K562 (cell line): Measurements from ENCODE around the gene SPIB. TPM values are rescaled to one million over a fixed set of nuclear protein-coding genes. Genes with fewer than 3 reads are reported as not detected.

Experiments used
- ARHGAP35 ChIP-seq: fragments of 450-650 bp; IDR thresholded peaks from 2 replicates; pipeline ENCODE4 v1.6.1; 2018; ENCODE audit not compliant: partially characterized antibody
- BHLHE40 ChIP-seq: IDR thresholded peaks from 2 replicates; pipeline ENCODE4 v1.6.1; 2011; ENCODE audit warnings: low read length, improper control_type of control experiment
- BMI1 ChIP-seq: fragments of 150-350 bp; IDR thresholded peaks from 2 replicates; pipeline ENCODE4 v1.6.1; 2014; ENCODE audit warnings: low read length
- CCNT2 ChIP-seq: IDR thresholded peaks from 2 replicates; pipeline ENCODE4 v1.6.1; 2011; ENCODE audit warnings: borderline replicate concordance, low read depth, mild to moderate bottlenecking, moderate library complexity, mixed read lengths, low read length; ENCODE audit not compliant: insufficient read length; ENCODE audit errors: extremely low read depth
- CREB1 ChIP-seq, 2 experiments: sonication (generic) in 1 of 2; formaldehyde crosslinking in 1 of 2; IDR thresholded peaks; 2 replicates each; pipeline versions ENCODE4 v1.6.1 to v1.8.0; 2012 to 2022; ENCODE audit warnings: inconsistent platforms in 1 of 2, mild to moderate bottlenecking in 1 of 2, missing genetic modification reagents in 1 of 2, moderate library complexity in 1 of 2
- ELF2 ChIP-seq: fragments of 250-450 bp; sonication (Bioruptor Pico); IDR thresholded peaks from 2 replicates; pipeline ENCODE4 v1.5.0; 2021; ENCODE audit warnings: mild to moderate bottlenecking
- ETV5 ChIP-seq: sonication (generic); formaldehyde crosslinking; IDR thresholded peaks from 2 replicates; pipeline ENCODE4 v1.4.0; 2020; ENCODE audit warnings: low read depth, mild to moderate bottlenecking, missing genetic modification reagents
- GABPB1 ChIP-seq: sonication (generic); formaldehyde crosslinking; IDR thresholded peaks from 2 replicates; pipeline ENCODE4 v1.8.0; 2022; ENCODE audit warnings: mild to moderate bottlenecking, missing genetic modification reagents
- GTF2F1 ChIP-seq: IDR thresholded peaks from 2 replicates; pipeline ENCODE4 v1.6.1; 2011; ENCODE audit warnings: low read depth, low read length, improper control_type of control experiment
- HLTF ChIP-seq: fragments of 450-650 bp; IDR thresholded peaks from 2 replicates; pipeline ENCODE4 v1.6.1; 2016
- KDM2B ChIP-seq: fragments of 250-450 bp; sonication (Bioruptor Pico); IDR thresholded peaks from 2 replicates; pipeline ENCODE4 v1.8.0; 2021; ENCODE audit warnings: mild to moderate bottlenecking, moderate library complexity
- L3MBTL2 ChIP-seq: fragments of 450-650 bp; IDR thresholded peaks from 2 replicates; pipeline ENCODE4 v1.6.1; 2016; ENCODE audit warnings: mild to moderate bottlenecking, moderate library complexity
- NFATC3 ChIP-seq: fragments of 450-650 bp; IDR thresholded peaks from 2 replicates; pipeline ENCODE4 v1.6.1; 2017; ENCODE audit warnings: mild to moderate bottlenecking
- NRF1 ChIP-seq, 2 experiments: fragments of 450-650 bp; IDR thresholded peaks in 1 of 2; conservative IDR thresholded peaks in 1 of 2; 2 replicates each; pipeline ENCODE4 v1.6.1; 2014; ENCODE audit warnings: mild to moderate bottlenecking in 2 of 2
- RB1 ChIP-seq: fragments of 450-650 bp; IDR thresholded peaks from 2 replicates; pipeline ENCODE4 v1.6.1; 2017; ENCODE audit warnings: low read depth, mild to moderate bottlenecking
- TAF1 ChIP-seq: IDR thresholded peaks from 2 replicates; pipeline ENCODE4 v1.6.1; 2011; ENCODE audit warnings: mild to moderate bottlenecking, low read length, moderate library complexity; ENCODE audit not compliant: insufficient read depth, control insufficient read depth, severe bottlenecking; ENCODE audit errors: extremely low read depth
- TBP ChIP-seq: optimal IDR thresholded peaks from 2 replicates; pipeline ENCODE3; 2011; ENCODE audit warnings: low read depth, low read length, improper control_type of control experiment
- ZEB2 ChIP-seq: fragments of 450-650 bp; IDR thresholded peaks from 2 replicates; pipeline ENCODE4 v1.6.1; 2016
- ZNF282 ChIP-seq: sonication (generic); formaldehyde crosslinking; IDR thresholded peaks from 2 replicates; pipeline ENCODE4 v1.8.1; 2023; ENCODE audit warnings: missing genetic modification reagents
- ZNF384 ChIP-seq: IDR thresholded peaks from 2 replicates; pipeline ENCODE4 v1.6.1; 2012; ENCODE audit warnings: low read depth, low read length, improper control_type of control experiment
- polyA plus RNA-seq, 8 experiments: library from polyadenylated mRNA; depleted of rRNA in 4 of 8; stranded (reverse) in 5 of 8; unstranded in 3 of 8; fragments of >200 nt; fragmentation: Nextera tagmentation in 2 of 8; fragmentation: Illumina TruSeq in 1 of 8; extraction: Ambion mirVana in 2 of 8; extraction: Trizol in 1 of 8; gene quantifications; 2 replicates each; pipeline versions ENCODE4 v1.2.1 to v1.2.3, GENCODE V29; 2011 to 2014; ENCODE audit warnings: inconsistent platforms in 1 of 8, missing spikeins in 1 of 8
- total RNA-seq, 7 experiments: library from RNA; depleted of rRNA in 6 of 7; stranded (reverse); fragments of >200 nt in 6 of 7; fragmentation: Illumina TruSeq in 2 of 7; extraction: Trizol in 2 of 7; gene quantifications; 2 replicates each; pipeline versions ENCODE4 v1.2.1 to v1.2.3, GENCODE V29; 2011 to 2021; ENCODE audit warnings: low replicate concordance in 1 of 7
- TF ChIP-seq, protein P1 (sequence below): sonication (generic); formaldehyde crosslinking; IDR thresholded peaks from 2 replicates; pipeline ENCODE4 v1.8.0; 2023; ENCODE audit warnings: mild to moderate bottlenecking, missing genetic modification reagents
- TF ChIP-seq, protein P2 (sequence below): fragments of 450-650 bp; IDR thresholded peaks from 2 replicates; pipeline ENCODE4 v1.6.1; 2016; ENCODE audit warnings: borderline replicate concordance
- TF ChIP-seq, protein P3 (sequence below): fragments of 250-450 bp; sonication (Bioruptor Pico); IDR thresholded peaks from 2 replicates; pipeline ENCODE4 v1.8.0; 2022; ENCODE audit warnings: moderate library complexity, mild to moderate bottlenecking, inconsistent platforms

SPIB gene
- total and polyA plus RNA-seq, 9 of the 15 experiments (the other 6 are each of a cell fraction or from before 2014, with no cell fraction given), result 0.06 to 1.0 (median 0.43) TPM; not detected in 1

DNA sequence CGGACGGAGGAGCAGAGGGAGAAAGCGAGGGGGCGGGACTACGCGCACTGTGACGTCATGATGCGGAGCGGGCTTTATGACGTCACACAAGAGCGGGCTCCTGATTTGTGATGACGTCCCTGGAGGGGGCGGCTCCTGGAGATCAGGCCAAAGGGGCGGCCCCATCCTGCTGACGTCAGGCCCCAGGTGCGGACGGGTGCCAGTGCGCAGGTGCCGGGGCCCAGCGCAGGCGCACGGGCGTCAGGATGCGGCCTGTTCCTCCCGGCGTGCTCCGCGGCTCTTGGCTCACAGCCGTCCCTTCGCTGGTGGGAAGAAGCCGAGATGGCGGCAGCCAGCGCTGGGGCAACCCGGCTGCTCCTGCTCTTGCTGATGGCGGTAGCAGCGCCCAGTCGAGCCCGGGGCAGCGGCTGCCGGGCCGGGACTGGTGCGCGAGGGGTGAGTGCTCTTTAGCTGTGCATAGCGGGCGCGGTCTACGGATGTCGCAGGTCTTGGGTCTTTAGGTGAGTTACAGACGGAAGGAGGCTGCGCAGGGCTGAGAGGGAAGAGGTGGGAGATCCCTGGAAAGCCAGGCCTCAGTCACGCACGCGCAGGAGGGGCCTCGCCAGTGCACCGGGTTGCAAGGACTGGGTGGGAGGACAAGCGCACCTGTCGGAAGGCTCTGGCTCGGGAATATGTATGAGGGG lies 57.6 kb downstream of the SPIB start, which contains the start of the genes EMC10 and GARIN5A (continued):
- TF ChIP-seq L3MBTL2 (peak; percentile 67), KDM2B (0 out of 2 replicates have a peak, but pooled peaks have one; percentile 18), GTF2F1 (peak; percentile 32; the same call in 1 of the 2 replicates), ARHGAP35 (no peak), RB1 (peak; percentile 87), NFATC3 (no peak), ZEB2 (peak; percentile 13; the same call in 1 of the 2 replicates), ETV5 (CRISPR knock-in tag) (0 out of 2 replicates have a peak, but pooled peaks have one; percentile 55), TAF1 (peak; percentile 65), ELF2 (CRISPR knock-in tag) (no peak), HLTF (no peak), NRF1 (conservative IDR thresholded peaks at IDR 0.05 in 1 of 2, IDR thresholded peaks at IDR 0.05 in 1 of 2) (peak; percentile 100), BMI1 (no peak), CCNT2 (peak; percentile 31), CREB1 (IDR thresholded peaks at IDR 0.05) (peak; percentile 100), CREB1 (CRISPR knock-in tag; IDR thresholded peaks at IDR 0.05) (peak; percentile 100), ZNF282 (CRISPR knock-in tag) (no peak), ZNF384 (no peak), GABPB1 (peak; percentile 77; the same call in 1 of the 2 replicates), BHLHE40 (peak; percentile 31; the same call in 1 of the 2 replicates), TBP (peak; percentile 54)
- TF ChIP-seq, protein P1, sequence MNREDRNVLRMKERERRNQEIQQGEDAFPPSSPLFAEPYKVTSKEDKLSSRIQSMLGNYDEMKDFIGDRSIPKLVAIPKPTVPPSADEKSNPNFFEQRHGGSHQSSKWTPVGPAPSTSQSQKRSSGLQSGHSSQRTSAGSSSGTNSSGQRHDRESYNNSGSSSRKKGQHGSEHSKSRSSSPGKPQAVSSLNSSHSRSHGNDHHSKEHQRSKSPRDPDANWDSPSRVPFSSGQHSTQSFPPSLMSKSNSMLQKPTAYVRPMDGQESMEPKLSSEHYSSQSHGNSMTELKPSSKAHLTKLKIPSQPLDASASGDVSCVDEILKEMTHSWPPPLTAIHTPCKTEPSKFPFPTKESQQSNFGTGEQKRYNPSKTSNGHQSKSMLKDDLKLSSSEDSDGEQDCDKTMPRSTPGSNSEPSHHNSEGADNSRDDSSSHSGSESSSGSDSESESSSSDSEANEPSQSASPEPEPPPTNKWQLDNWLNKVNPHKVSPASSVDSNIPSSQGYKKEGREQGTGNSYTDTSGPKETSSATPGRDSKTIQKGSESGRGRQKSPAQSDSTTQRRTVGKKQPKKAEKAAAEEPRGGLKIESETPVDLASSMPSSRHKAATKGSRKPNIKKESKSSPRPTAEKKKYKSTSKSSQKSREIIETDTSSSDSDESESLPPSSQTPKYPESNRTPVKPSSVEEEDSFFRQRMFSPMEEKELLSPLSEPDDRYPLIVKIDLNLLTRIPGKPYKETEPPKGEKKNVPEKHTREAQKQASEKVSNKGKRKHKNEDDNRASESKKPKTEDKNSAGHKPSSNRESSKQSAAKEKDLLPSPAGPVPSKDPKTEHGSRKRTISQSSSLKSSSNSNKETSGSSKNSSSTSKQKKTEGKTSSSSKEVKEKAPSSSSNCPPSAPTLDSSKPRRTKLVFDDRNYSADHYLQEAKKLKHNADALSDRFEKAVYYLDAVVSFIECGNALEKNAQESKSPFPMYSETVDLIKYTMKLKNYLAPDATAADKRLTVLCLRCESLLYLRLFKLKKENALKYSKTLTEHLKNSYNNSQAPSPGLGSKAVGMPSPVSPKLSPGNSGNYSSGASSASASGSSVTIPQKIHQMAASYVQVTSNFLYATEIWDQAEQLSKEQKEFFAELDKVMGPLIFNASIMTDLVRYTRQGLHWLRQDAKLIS (CRISPR knock-in tag), result peak; percentile 26; the same call in 1 of the 2 replicates
- TF ChIP-seq, protein P2, sequence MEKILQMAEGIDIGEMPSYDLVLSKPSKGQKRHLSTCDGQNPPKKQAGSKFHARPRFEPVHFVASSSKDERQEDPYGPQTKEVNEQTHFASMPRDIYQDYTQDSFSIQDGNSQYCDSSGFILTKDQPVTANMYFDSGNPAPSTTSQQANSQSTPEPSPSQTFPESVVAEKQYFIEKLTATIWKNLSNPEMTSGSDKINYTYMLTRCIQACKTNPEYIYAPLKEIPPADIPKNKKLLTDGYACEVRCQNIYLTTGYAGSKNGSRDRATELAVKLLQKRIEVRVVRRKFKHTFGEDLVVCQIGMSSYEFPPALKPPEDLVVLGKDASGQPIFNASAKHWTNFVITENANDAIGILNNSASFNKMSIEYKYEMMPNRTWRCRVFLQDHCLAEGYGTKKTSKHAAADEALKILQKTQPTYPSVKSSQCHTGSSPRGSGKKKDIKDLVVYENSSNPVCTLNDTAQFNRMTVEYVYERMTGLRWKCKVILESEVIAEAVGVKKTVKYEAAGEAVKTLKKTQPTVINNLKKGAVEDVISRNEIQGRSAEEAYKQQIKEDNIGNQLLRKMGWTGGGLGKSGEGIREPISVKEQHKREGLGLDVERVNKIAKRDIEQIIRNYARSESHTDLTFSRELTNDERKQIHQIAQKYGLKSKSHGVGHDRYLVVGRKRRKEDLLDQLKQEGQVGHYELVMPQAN, result peak; percentile 65; the same call in 1 of the 2 replicates
- TF ChIP-seq, protein P3, sequence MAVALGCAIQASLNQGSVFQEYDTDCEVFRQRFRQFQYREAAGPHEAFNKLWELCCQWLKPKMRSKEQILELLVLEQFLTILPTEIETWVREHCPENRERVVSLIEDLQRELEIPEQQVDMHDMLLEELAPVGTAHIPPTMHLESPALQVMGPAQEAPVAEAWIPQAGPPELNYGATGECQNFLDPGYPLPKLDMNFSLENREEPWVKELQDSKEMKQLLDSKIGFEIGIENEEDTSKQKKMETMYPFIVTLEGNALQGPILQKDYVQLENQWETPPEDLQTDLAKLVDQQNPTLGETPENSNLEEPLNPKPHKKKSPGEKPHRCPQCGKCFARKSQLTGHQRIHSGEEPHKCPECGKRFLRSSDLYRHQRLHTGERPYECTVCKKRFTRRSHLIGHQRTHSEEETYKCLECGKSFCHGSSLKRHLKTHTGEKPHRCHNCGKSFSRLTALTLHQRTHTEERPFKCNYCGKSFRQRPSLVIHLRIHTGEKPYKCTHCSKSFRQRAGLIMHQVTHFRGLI (CRISPR knock-in tag), result no peak
